D341Med (cell line): ENCODE results near the gene PI4KA.
"Not testable (repeated sequence)": the region's sequence is repeated elsewhere in the genome, so short reads cannot be mapped to it uniquely, and the experiment has no call there.

Source experiments
- DNase-seq: peaks from one replicate; pipeline ENCODE4 v3.0.0; 2012; ENCODE audit warnings: low spot score

The PI4KA gene

DNA sequence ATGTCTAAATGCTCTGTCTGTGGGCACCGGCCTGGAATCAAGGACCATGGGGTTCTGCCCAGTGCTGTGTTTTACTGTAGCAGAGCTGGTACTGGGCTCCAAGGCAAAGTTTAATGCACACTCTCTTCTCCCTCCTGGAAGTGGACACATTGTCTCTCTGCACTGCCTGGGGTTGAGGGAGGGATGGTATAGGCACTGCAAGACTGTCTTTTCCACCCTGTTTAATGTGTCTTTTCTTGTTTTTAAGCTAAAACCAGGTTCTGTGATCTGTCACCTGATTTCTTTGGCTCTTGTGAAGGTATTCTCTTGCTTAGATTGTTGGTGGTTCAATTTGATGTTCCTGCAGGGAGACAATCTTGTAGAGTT lies 194.0 kb downstream of the PI4KA start:
- no peak for DNase-seq

GRCh38 chr22:20663941-20664593 lies 194.5 kb downstream of the PI4KA start:
- DNase-seq, result peak; percentile 5

GRCh38 chr22:20663137-20663828 lies 195.3 kb downstream of the PI4KA start:
- DNase-seq, result no peak

GRCh38 chr22:20662524-20663036 lies 196.0 kb downstream of the PI4KA start:
- not testable (repeated sequence) for DNase-seq

GRCh38 chr22:20661473-20661872 lies 197.1 kb downstream of the PI4KA start:
- no peak for DNase-seq

- no peak for DNase-seq
Observed at GRCh38 chr22:20660441-20661054, 198.1 kb downstream of the PI4KA start.

DNA sequence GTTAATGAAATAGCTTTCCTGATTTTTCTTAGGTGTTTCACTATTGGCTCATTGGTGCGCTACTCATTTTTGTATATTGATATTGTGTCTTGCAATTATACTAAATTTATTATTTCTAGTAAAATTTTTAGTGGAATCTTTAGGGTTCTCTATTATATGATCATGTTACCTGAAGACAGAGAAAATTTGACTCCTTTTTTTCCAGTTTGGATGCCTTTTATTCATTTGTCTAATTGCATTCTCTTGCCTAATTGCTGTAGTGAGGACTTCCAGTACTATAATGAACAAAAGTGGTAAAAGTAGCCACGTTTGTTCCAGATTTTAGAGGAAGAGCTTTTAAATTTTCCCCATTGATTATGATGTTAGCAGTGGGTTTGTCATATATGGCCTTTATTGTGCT lies 198.7 kb downstream of the PI4KA start:
- DNase-seq, result no peak

GRCh38 chr22:20659258-20659657 lies 199.4 kb downstream of the PI4KA start:
- no peak for DNase-seq

DNA sequence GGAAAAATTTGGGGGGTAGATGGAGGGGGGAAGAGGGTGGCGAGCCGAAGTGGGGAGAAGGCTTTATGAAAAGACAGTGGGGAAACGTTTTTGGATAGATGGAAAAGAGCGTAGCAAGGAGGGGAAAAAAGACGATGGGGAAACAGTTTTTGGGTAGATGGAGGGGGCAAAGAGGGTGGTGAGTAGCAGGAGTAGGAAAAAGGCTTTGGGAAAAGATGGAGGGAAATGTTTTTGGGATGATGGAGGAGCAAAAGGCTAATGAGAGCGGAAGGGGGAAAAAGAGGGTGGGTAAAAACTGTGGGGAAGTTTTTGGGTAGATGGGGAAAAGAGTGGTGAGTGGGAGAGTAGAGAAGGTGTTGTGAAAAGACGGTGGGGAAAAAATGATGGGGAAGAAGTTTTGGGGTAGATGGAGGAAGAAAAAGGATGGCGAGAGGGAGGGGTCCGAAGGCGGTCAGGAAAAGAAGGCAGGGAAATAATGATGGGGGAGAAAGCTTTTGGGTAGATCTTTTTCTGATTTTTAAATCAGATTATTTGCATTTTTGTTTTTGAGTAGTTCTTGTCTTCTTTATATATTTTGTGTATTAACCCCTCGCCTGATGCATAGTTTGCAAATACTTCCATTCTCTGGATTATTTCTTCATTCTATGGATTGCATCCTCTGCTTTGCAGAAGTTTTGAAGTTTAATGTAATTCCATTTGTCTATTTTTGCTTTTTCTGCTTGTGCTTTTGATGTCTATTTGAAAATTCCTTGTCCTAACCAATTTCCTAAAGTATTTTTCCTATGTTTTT lies 200.0 kb downstream of the PI4KA start:
- DNase-seq, result no peak

GRCh38 chr22:20657963-20658362 lies 200.6 kb downstream of the PI4KA start:
- DNase-seq, result no peak
